WI38 (cell line): ENCODE data around the gene SLC25A48.

Source experiments
- H3K4me3 ChIP-seq: 2 replicates; pipeline ENCODE4 v1.5.1; 2011; ENCODE audit warnings: low read depth, mild to moderate bottlenecking, control low read depth, low read length
- TF ChIP-seq, protein P1 (sequence below): IDR thresholded peaks from 2 replicates; pipeline ENCODE4 v1.5.1; 2012; ENCODE audit warnings: low read depth, mild to moderate bottlenecking, control low read depth, low read length

The SLC25A48 gene

DNA sequence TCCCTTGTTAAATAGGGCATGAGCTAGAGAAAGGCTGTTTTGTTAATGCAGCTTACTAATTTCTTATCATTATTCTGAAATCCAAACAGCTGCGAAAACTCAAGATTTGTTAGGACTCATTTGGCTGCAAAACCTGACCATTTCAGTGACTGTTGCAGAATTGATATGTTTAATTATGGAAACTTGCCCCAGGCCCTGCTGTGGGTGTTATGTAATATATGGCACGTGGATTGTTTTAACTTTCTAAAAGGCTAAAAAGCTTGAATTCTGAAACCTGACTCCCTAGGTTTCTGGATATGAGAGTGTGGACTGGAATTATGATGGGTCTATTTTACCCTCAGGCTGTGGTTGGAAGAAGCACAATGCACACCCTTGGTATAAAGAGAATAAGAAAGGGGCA is 56.8 kb downstream of the SLC25A48 start:
- TF ChIP-seq, protein P1, sequence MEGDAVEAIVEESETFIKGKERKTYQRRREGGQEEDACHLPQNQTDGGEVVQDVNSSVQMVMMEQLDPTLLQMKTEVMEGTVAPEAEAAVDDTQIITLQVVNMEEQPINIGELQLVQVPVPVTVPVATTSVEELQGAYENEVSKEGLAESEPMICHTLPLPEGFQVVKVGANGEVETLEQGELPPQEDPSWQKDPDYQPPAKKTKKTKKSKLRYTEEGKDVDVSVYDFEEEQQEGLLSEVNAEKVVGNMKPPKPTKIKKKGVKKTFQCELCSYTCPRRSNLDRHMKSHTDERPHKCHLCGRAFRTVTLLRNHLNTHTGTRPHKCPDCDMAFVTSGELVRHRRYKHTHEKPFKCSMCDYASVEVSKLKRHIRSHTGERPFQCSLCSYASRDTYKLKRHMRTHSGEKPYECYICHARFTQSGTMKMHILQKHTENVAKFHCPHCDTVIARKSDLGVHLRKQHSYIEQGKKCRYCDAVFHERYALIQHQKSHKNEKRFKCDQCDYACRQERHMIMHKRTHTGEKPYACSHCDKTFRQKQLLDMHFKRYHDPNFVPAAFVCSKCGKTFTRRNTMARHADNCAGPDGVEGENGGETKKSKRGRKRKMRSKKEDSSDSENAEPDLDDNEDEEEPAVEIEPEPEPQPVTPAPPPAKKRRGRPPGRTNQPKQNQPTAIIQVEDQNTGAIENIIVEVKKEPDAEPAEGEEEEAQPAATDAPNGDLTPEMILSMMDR = no peak
- H3K4me3 ChIP-seq = no peak overlapping the region

DNA sequence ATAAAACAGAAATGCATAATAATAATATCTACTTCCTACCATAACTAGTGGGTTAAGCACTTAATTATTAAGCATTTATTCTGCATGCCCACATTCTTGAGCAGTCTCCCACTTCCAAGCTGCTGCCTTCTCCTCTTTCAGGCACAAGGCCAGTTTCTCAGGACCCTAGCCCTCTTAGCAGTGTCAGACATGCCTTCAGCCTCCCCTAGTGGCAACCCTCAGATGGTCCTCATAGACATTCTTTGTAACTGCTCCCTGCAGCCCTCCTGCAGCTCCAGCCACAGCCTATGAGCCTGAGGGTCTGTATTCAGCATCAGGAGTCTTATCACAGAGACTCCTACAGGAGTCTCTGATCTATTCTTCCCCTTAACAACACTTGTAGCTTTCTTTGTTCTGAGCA is 57.3 kb downstream of the SLC25A48 start:
- no peak overlapping the region for H3K4me3 ChIP-seq
- TF ChIP-seq, protein P1 = no peak

DNA sequence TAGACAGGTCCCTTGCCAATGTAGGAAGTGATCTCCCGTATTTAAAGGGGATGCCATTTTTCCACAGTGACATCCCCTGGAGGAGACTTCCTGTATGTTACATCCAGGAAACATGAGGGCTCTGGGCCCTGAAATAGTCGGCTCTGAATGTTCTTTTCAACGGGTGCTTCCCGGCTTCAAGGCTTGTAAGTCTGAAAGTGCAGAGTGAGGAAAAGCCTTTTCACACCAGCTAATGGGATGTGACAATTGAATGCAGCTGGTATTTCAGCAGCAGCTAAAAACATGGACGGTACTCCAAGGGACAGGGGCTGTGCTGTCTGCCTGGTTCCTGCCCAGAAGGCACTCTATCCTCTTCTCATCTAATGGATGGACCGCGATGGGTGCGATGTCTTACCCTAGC is 59.8 kb downstream of the SLC25A48 start:
- no peak overlapping the region for H3K4me3 ChIP-seq
- TF ChIP-seq, protein P1 = no peak

DNA sequence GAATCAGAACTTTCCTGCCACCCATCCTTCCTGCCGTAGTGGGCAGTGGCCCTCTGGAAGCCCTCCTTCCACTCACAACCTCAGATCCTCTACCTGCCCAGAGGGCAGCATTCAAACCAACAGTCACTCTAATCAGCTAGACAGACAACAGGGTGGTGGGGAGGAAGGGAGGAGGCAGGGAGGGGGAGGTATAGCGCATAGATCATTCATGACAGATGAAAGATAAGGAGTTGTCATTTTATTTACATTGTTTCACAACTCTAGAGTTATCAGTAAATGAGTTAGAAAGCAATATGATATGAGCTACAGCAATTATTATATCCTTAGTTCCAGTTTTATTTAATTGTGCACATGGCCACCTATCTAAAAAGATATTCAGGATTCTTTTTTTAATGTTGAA is 60.3 kb downstream of the SLC25A48 start:
- no peak overlapping the region for H3K4me3 ChIP-seq
- TF ChIP-seq, protein P1 = no peak

DNA sequence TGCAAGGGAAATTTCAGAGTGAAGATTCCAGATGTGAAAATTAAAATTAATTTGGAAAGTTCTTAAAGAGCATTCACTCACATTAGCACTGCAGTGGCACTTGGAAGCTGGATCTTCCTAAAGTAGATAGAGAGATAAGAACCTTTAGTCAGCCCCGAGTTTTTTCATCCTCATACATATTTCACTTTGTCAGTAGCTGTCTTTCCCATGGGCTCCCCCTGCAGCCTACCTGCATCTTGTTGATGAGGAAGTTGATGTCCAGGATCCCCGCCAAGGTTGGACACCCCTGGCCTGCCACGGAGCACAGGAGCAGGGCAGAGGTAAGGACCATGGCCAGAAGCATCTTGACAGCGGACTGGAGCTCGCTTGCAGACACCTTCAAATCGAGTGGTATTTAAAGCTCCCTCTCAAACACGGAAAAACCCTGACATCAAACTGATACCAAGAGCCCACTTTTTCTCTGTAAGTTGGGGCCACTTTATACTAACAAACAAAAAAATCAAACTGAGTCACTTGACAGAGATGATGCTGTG is 61.1 kb downstream of the SLC25A48 start, which contains the start of gene IL9:
IL9 (minus strand) TSS at position 368 of the 533 bp plus-strand sequence; CDS start at position 343, 25 bp downstream.
- H3K4me3 ChIP-seq = no peak within 1 kb of the TSS
- TF ChIP-seq, protein P1 = no peak

DNA sequence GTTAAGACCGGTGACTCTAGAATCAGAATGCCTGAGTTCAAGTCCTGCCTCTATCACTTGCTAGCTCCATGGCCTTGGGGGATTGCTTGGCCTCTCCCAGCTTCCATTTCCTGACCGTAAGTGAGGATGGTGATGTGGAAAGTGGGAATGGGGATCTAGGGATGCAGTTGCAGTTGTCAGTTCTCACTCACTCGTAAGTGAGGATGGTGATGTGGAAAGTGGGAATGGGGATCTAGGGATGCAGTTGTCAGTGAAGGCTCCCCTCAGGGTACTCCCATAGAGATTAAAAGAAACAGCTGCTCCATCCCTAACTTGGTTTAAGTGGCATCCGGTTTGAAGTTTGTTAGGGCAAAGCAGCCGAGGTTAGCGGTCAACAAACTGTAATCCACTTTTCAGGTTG is 64.2 kb downstream of the SLC25A48 start:
- TF ChIP-seq, protein P1 = no peak
- no peak overlapping the region for H3K4me3 ChIP-seq

DNA sequence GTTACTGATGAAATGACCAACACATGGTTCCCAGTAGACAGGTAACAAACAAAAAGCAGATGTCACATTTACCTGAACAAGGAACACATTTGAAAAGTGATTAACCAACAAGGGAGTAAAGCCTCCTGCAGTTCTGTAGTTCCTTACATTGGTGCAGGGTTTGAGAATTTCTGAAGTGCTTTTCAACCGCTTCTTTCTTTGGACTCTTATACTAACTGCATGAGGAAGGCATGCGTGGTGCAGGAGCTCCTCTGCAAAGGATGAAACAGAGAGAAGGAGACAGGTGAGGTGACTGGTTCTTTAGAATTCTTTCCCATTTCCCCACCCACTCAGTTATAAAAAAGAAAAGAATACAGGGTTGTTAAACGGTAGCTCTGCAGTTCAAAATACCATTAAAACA is 65.8 kb downstream of the SLC25A48 start:
- no peak overlapping the region for H3K4me3 ChIP-seq
- TF ChIP-seq, protein P1 = no peak
